MCF 10A (cell line): Measurements from ENCODE around the gene TIGD6. TPM values are rescaled to one million over a fixed set of nuclear protein-coding genes. Genes with fewer than 3 reads are reported as not detected.

Source experiments
- Bru-seq: library from RNA; stranded (reverse); fragments of 400-500 nt; gene quantifications from one replicate; lab custom pipeline; 2021; lab: Mats Ljungman, UMichigan
- BruChase-seq, 2 experiments: library from RNA; stranded (reverse); fragments of 400-500 nt; gene quantifications; one replicate each; lab custom pipeline; 2021; lab: Mats Ljungman, UMichigan
- BruUV-seq: library from RNA; stranded (reverse); fragments of 400-500 nt; replicated peaks from 2 replicates; lab custom pipeline; 2021; lab: Mats Ljungman, UMichigan
- CTCF ChIA-PET: fragments of 300-600 bp; sonication (Branson Sonifier 250); formaldehyde crosslinking; extraction: SDS; loops from one replicate; lab custom pipeline; 2021; ENCODE audit warnings: antibody characterized with exemption, inconsistent platforms; lab: Yijun Ruan, JAX
- POLR2A ChIA-PET: fragments of 300-600, 350-650 bp; sonication (Branson Sonifier 250); formaldehyde crosslinking; extraction: SDS; loops from one replicate; lab custom pipeline; 2020; ENCODE audit warnings: antibody characterized with exemption, inconsistent platforms; lab: Yijun Ruan, JAX
- DNase-seq: peaks from one replicate; pipeline ENCODE4 v3.0.0-alpha.2; 2018; ENCODE audit not compliant: unreplicated experiment
- H3K27ac Mint-ChIP-seq: one replicate; pipeline ENCODE4 v1.8.0; 2022; ENCODE audit warnings: mild to moderate bottlenecking, low read depth, mixed read lengths; ENCODE audit not compliant: unreplicated experiment
- H3K27me3 Mint-ChIP-seq: one replicate; pipeline ENCODE4 v1.8.0; 2022; ENCODE audit warnings: mixed read lengths; ENCODE audit not compliant: insufficient read depth, unreplicated experiment
- H3K36me3 Mint-ChIP-seq: one replicate; pipeline ENCODE4 v1.8.0; 2022; ENCODE audit warnings: mild to moderate bottlenecking, moderate library complexity, mixed read lengths; ENCODE audit not compliant: insufficient read depth, unreplicated experiment
- H3K4me1 Mint-ChIP-seq: one replicate; pipeline ENCODE4 v1.8.0; 2022; ENCODE audit warnings: mixed read lengths; ENCODE audit not compliant: insufficient read depth, unreplicated experiment
- H3K4me3 Mint-ChIP-seq: one replicate; pipeline ENCODE4 v1.8.0; 2022; ENCODE audit warnings: mild to moderate bottlenecking, moderate library complexity, mixed read lengths; ENCODE audit not compliant: unreplicated experiment
- H3K9me3 Mint-ChIP-seq: one replicate; pipeline ENCODE4 v1.8.0; 2022; ENCODE audit warnings: mixed read lengths; ENCODE audit not compliant: unreplicated experiment
- CTCF ChIP-seq: fragments of 200-600 bp; IDR thresholded peaks from one replicate; pipeline ENCODE4 v1.8.0; 2022; ENCODE audit warnings: antibody characterized with exemption, mild to moderate bottlenecking; ENCODE audit not compliant: unreplicated experiment
- intact Hi-C: fragments of 100-400 bp; cut with micrococcal nuclease; formaldehyde crosslinking; loops from 2 replicates; pipeline ENCODE4 v1.14.1; 2022
- long read RNA-seq: library from polyadenylated mRNA; stranded (forward); transcript quantifications from one replicate; pipeline ENCODE4 v2.0.0, GENCODE V29; 2022
- total RNA-seq: library from RNA; stranded (reverse); gene quantifications from 2 replicates; pipeline ENCODE4 v1.2.3, GENCODE V29; 2022

The TIGD6 gene
- total RNA-seq, result 9.0 and 10.6 TPM in 2 replicates
- Bru-seq, nascent RNA, result percentile 81 among the genes with signal in this experiment
- percentile 58 among the genes with signal in this experiment for BruChase-seq, experiment 1, labeled RNA remaining after a 6-hour chase
- BruChase-seq, experiment 2, labeled RNA remaining after a 2-hour chase, result percentile 77 among the genes with signal in this experiment
- long read RNA-seq, full-length matches to known transcripts, result 11 of 12 reads
- long read RNA-seq, partial matches to known transcripts, result 0 of 12 reads
- long read RNA-seq, other reads (novel, unspliced or antisense), result 1 of 12 reads

- POLR2A ChIA-PET, result interaction anchor here (0.7 to 4.5 kb wide), 36 partner anchors 8 to 449 kb away, joined by 3 to 104 read pairs (median 4); partner anchors contain the start of genes CSNK1A1, PPARGC1B and SLC26A2
- BruUV-seq, result no TSS peak
- intact Hi-C loops, result loop anchor here (2.0 to 10.0 kb wide), 3 partner anchors 112 to 434 kb away; no protein-coding TSS in a partner anchor
- Mint-ChIP-seq H3K27ac (peak within 1 kb of the TSS; percentile 95), H3K36me3 (peaks cover 38% of the 10 kb centered on the region), H3K4me1 (peaks cover 43% of the 10 kb centered on the region), H3K4me3 (peak within 1 kb of the TSS; percentile 82), H3K9me3 (no peaks in the 10 kb centered on the region), H3K27me3 (no peaks in the 10 kb centered on the region)
- no peak for TF ChIP-seq CTCF
- CTCF ChIA-PET, result interaction anchor here (0.6 to 2.4 kb wide), 18 partner anchors 9 to 367 kb away, joined by 3 to 11 read pairs (median 4); no protein-coding TSS in a partner anchor
- peak; percentile 92 for DNase-seq
Observed at GRCh38 chr5:150000256-150000989, at the start of gene TIGD6, which contains the start of gene HMGXB3. Gene TIGD6 (minus strand): TSS chr5:150000654. CDS start chr5:149996348, 4,306 bp downstream. Gene HMGXB3 (plus strand): TSS chr5:150000739. CDS start chr5:150004853, 4,114 bp downstream.

GRCh38 chr5:150046031-150046430 lies 45.6 kb upstream of the TIGD6 start:
- ChIA-PET CTCF (interaction anchor here (0.6 to 1.8 kb wide), 10 partner anchors 9 to 269 kb away, joined by 3 to 8 read pairs (median 3); partner anchors contain the start of genes HMGXB3 and TIGD6), POLR2A (interaction anchor here (1.0 kb wide), 1 partner anchor 43 kb away, joined by 3 read pairs; no protein-coding TSS in a partner anchor)
- Mint-ChIP-seq H3K9me3 (no peaks in the 10 kb centered on the region), H3K27me3 (no peaks in the 10 kb centered on the region), H3K4me1 (peaks cover 36% of the 10 kb centered on the region), H3K27ac (no peak overlapping the region), H3K36me3 (peaks cover 96% of the 10 kb centered on the region), H3K4me3 (no peak overlapping the region)
- no peak for DNase-seq
- no peak for TF ChIP-seq CTCF
- intact Hi-C loops, result no loop called here
- BruUV-seq, result no TSS peak

- intact Hi-C loops, result no loop called here
- Mint-ChIP-seq H3K4me3 (no peak overlapping the region), H3K36me3 (peaks cover 96% of the 10 kb centered on the region), H3K4me1 (peaks cover 31% of the 10 kb centered on the region), H3K9me3 (no peaks in the 10 kb centered on the region), H3K27ac (no peak overlapping the region), H3K27me3 (no peaks in the 10 kb centered on the region)
- ChIA-PET CTCF (interaction anchor here (0.6 to 1.8 kb wide), 14 partner anchors 9 to 268 kb away, joined by 3 to 8 read pairs (median 3); partner anchors contain the start of genes HMGXB3 and TIGD6), POLR2A (interaction anchor here (0.6 to 1.0 kb wide), 3 partner anchors 43 to 358 kb away, joined by 3 read pairs; no protein-coding TSS in a partner anchor)
- no peak for DNase-seq
- TF ChIP-seq CTCF, result no peak
- BruUV-seq, result no TSS peak
Observed at GRCh38 chr5:150045549-150045948, 45.1 kb upstream of the TIGD6 start.
